ENCODE results near the gene LRRN1.

DNA sequence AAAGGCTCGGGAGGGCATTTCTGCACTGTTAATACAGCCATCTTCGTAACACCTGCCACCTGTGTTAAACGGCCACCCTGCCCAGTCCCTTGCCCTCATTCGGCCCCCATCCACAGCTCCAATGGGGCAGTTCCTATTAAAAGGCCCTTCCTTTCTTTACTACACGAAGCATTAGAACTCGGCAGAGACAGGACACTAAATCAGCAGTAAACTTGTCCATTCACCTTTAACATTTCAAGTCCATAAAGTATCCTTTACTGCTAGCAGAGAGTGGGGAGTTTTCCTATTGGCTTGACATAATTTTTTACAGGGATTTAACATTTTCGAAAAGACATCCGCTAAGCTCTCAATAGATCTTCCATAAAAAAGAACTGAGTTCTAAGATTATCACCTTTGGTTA is 76.3 kb downstream of the LRRN1 start:
- TF ChIP-seq POLR2A (IDR thresholded peaks at IDR 0.05), result no peak
- TF ChIP-seq, protein P1, sequence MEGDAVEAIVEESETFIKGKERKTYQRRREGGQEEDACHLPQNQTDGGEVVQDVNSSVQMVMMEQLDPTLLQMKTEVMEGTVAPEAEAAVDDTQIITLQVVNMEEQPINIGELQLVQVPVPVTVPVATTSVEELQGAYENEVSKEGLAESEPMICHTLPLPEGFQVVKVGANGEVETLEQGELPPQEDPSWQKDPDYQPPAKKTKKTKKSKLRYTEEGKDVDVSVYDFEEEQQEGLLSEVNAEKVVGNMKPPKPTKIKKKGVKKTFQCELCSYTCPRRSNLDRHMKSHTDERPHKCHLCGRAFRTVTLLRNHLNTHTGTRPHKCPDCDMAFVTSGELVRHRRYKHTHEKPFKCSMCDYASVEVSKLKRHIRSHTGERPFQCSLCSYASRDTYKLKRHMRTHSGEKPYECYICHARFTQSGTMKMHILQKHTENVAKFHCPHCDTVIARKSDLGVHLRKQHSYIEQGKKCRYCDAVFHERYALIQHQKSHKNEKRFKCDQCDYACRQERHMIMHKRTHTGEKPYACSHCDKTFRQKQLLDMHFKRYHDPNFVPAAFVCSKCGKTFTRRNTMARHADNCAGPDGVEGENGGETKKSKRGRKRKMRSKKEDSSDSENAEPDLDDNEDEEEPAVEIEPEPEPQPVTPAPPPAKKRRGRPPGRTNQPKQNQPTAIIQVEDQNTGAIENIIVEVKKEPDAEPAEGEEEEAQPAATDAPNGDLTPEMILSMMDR (IDR thresholded peaks at IDR 0.05), result no peak

Measured in lower leg skin (tissue), 3 donors.